ENCODE measurements around the gene PRRT2.
"Not testable (repeated sequence)": the region's sequence is repeated elsewhere in the genome, so short reads cannot be mapped to it uniquely, and the experiment has no call there.

Gene PRRT2

DNA sequence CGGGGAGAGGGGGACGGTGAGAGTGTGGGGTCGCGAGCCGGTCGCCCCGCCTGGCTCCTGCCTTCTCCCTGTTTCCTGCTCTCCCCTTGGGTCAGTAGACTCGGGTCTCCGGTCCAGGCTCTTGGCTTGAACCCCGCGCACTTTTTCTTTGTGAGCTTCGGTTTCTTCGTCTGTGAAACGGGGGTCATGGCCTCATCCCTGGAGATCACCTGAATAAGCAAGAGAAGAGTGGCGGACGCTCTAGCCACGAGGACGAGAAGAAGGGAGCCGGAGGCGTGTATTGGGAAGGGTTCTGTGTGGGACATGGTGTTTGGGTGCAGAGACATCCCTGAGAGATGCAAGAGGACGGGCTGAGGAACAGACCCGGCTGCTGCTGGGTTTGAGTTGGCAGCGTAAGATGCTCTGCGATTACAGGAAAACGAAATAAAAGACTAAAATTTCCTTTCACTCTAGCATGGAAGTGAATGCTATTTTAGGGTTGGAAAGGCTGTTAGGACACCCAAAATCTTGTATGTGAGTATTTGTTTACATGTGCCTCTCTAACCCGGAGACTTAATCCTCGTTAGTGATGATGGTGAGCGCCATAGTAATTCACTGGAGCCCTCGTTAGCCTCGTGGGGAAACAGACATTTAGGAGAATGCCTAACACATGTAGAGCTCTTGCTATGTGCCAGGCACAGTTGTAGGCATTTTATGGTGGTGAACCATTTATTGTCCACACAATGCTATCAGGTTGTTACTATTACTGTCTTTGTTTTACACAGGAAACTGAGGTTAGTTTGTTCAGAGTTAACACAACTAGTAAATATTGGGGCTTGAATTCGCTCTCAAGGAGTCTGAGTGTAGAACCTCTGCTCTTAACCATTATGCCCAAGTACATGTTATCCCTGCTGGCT is 20.8 kb upstream of the PRRT2 start:
- no peak for DNase-seq (ENCODE audit: low read depth in 2 of 2)

DNA sequence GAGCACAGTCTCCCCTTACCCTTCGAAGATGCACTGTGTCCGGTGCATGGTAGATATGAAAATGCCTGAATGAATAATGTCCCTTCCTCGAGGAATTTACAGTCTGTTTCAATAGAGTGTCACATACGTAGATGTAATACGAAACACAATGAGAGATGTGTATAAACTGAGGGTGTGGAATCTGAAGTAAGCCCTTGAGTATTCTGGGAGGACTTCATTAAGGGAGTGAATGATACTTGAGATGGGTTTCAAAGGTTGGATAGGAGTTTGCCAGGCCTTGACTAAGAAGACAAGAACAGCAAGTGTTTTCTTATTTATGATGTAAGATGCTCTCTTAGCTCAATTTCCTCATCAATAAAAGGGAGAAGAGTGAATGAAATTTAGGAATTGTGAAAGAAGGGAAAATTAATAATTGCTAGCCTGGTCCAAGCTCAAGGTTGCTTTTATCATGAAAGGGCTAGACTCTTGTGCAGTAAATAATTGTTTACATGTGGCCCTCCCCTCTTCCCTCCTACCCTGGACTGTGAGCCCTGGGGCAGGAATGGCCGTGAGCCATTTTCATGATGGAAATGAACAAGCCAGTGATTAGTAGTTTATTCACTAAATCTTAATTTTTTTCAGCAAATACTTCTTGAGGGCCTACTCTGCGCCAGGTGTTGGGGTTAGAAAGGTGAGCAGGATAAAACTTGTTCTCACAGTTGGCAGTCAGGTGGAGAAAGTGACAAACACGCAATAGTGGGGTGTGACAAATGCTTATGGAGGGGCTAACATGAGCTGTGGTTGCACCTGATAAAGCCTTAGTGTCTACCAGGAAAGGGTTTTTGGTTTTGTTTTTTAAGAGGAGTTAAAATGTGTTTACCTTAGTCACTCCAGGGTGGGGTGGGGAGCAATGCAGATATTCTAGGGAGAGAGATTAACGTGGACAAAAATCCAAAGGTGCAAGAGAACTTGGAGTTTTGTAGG is 19.9 kb upstream of the PRRT2 start:
- no peak for DNase-seq (ENCODE audit: low read depth in 2 of 2)

- not testable (repeated sequence) for DNase-seq (ENCODE audit: low read depth in 2 of 2)
These were observed 18.8 kb upstream of the PRRT2 start for GRCh38 chr16:29793153-29793552.

- no peak for DNase-seq (ENCODE audit: low read depth in 2 of 2)
These were observed 17.7 kb upstream of the PRRT2 start for GRCh38 chr16:29794231-29794710.

DNA sequence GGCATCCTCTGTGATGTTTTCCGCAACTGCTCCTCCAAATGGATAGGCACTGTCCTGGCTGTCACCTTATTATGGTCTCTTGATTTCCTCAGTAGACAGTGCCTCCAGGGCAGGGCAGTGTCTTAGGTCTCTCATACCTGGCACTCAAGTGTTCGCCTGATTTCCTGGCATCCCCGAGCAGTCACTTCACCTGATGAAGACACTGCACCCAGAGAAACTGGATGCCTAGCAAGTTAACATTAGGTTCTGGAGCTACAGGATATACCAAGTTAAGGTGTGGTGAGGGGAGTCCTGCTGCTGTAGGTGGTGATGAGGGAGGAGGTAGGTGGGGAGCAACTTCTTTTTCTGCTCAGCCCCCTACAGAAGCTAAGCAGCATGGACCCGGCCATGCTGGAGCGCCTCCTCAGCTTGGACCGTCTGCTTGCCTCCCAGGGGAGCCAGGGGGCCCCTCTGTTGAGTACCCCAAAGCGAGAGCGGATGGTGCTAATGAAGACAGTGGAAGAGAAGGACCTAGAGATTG is 9.5 kb upstream of the PRRT2 start:
- no peak for DNase-seq (ENCODE audit: low read depth in 2 of 2)

DNA sequence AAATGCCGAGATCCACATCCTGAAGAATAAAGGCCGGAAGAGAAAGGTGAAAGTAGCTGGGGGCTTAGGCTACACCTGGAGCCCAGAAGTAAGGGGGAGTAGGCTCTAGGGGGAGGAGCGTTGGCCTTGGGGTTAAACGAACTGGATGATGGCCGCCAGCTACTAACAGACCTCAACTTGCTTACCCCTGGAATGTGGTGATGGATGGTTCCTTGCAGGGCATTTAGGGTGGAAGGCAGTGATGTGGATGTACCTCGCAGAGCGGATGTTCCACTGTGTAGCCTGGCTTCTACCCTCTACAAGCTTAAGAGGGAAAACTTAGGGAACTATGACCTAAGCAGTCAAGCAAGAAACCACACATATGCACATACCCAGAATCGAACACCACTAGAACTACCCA is 8.0 kb upstream of the PRRT2 start:
- no peak for DNase-seq (ENCODE audit: low read depth in 2 of 2)

DNA sequence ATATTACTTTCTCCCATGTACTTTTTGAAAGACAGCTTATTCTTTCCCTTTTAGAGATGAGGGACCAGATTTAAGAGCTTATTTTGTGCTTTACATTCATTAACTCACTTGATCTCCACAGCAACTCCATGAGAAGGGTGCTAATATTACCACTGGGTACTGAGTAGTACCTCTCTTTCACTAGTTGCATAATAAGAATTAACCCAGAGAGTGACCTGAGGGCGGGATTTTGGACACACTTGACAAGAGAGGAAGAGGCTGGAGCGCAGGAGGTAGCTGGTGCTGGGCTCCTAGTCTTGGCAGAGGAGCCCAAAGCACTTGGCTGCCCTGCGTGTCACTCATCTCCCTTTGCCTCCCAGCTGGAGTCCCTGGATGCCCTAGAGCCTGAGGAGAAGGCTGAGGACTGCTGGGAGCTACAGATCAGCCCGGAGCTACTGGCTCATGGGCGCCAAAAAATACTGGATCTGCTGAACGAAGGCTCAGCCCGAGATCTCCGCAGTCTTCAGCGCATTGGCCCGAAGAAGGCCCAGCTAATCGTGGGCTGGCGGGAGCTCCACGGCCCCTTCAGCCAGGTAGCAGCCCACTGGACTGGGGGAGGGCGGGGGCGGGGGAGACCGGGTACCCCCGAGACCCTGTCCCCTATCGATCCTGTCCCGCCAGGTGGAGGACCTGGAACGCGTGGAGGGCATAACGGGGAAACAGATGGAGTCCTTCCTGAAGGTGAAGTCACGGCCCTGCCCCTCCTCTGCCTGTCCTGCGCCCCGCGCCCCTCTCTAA is 7.3 kb upstream of the PRRT2 start:
- no peak for DNase-seq (ENCODE audit: low read depth in 2 of 2)

DNA sequence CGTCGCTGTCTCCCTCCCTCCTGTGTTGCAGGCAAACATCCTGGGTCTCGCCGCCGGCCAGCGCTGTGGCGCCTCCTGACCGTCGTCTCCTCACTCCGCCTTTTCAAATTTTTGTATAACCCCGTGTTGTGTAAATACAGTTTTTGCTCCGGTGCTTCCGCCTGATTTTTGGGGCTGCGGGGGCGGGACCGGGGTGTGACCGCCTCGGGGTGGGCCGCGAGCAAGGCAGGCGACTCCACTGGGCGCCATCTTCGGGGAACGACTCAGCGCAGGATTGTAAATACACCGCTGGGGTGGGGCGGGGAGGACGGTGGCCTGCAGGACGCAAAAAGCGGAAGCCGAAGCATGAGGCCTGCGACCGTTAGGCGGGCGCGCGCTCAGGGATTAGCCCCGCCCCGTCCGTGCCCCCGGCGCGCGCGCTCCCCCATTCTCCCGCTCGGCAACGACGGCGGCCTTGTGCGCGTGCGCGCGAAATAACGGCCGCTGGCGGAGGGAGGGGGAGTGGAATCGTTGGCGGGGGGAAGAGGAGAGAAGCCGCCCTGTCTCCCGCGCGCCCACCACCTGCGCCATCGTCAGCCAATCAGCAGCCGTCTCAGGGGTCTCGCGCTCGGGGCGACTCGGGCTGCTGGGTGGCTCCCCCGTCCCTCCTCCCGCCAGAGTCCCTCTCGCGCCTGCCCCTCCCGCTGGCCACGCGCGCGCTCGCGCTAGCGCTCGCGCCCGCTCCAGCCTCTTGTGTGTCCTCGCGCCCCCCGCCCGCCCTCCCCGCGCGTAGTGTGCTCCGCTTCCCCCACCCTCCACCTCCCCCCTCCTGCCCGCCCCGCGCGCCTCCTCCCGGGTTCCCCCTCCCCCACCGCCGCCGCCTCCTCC is 6.5 kb upstream of the PRRT2 start:
- DNase-seq (ENCODE audit: low read depth in 2 of 2), result peak; percentile 93 to 97

- DNase-seq (ENCODE audit: low read depth in 2 of 2), result peak in 1 of 2 donors; percentile 50
These were observed 5.9 kb upstream of the PRRT2 start, which contains the start of gene MAZ for GRCh38 chr16:29806099-29806579. MAZ (plus strand) TSS chr16:29806529; CDS start chr16:29806702, 173 bp downstream.

DNA sequence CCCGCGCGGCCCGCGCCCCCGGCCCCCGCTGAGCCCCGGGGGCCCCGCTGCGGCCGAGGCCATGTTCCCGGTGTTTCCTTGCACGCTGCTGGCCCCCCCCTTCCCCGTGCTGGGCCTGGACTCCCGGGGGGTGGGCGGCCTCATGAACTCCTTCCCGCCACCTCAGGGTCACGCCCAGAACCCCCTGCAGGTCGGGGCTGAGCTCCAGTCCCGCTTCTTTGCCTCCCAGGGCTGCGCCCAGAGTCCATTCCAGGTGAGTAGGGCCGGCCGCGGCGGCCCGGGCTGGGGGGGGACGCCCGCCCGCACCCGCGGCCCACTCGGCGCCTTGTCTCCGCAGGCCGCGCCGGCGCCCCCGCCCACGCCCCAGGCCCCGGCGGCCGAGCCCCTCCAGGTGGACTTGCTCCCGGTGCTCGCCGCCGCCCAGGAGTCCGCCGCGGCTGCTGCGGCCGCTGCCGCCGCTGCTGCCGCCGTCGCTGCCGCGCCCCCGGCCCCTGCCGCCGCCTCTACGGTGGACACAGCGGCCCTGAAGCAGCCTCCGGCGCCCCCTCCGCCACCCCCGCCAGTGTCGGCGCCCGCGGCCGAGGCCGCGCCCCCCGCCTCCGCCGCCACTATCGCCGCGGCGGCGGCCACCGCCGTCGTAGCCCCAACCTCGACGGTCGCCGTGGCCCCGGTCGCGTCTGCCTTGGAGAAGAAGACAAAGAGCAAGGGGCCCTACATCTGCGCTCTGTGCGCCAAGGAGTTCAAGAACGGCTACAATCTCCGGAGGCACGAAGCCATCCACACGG is 5.2 kb upstream of the PRRT2 start:
- no peak for DNase-seq (ENCODE audit: low read depth in 2 of 2)

DNA sequence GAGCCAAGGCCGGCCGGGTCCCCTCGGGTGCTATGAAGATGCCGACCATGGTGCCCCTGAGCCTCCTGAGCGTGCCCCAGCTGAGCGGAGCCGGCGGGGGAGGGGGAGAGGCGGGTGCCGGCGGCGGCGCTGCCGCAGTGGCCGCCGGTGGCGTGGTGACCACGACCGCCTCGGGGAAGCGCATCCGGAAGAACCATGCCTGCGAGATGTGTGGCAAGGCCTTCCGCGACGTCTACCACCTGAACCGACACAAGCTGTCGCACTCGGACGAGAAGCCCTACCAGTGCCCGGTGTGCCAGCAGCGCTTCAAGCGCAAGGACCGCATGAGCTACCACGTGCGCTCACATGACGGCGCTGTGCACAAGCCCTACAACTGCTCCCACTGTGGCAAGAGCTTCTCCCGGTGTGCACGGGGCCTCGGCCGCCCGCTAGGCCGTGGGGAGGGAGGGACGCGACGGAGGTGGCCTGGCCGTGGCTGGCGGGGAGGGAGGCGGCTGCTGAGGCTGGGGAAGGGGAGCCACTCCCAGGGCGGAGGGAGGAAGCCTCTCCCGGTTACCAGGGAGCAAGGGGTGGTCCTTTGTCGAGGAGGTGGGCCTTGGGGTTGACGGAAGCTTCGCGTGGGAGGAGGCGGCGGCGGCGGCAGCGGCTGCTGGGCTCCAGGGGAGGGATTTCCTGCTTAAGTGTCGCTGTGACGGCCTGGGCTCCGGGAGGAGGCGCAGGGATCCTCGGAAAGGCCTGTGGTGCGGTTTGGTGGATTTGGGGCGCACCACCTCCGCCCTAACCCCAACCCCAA is 4.4 kb upstream of the PRRT2 start:
- peak; percentile 77 to 81 for DNase-seq (ENCODE audit: low read depth in 2 of 2)

DNA sequence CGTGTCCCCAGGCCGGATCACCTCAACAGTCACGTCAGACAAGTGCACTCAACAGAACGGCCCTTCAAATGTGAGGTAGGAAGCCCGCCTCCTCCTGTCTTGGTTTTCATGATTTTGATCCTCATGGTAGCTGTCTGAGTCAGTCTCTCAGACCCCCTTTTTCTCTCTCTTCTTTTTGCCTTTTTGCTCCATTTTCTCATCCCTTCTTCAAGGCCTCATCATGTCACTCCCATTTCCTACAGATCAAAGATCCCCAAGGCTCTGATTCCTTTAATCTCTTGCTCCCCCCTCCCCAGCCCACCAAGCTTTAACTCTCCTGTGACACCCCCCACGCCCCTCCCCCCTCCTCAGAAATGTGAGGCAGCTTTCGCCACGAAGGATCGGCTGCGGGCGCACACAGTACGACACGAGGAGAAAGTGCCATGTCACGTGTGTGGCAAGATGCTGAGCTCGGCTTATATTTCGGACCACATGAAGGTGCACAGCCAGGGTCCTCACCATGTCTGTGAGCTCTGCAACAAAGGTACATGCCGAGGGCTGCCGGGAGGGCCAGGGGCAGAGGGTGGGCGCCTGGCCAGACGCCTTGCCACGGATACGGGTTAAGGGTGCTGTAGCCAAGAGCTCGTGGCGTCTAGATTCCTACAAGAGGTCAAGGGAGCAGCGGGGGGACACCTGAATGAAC is 3.6 kb upstream of the PRRT2 start:
- no peak for DNase-seq (ENCODE audit: low read depth in 2 of 2)

GRCh38 chr16:29809031-29809747 is 2.8 kb upstream of the PRRT2 start:
- DNase-seq (ENCODE audit: low read depth in 2 of 2), result no peak

DNA sequence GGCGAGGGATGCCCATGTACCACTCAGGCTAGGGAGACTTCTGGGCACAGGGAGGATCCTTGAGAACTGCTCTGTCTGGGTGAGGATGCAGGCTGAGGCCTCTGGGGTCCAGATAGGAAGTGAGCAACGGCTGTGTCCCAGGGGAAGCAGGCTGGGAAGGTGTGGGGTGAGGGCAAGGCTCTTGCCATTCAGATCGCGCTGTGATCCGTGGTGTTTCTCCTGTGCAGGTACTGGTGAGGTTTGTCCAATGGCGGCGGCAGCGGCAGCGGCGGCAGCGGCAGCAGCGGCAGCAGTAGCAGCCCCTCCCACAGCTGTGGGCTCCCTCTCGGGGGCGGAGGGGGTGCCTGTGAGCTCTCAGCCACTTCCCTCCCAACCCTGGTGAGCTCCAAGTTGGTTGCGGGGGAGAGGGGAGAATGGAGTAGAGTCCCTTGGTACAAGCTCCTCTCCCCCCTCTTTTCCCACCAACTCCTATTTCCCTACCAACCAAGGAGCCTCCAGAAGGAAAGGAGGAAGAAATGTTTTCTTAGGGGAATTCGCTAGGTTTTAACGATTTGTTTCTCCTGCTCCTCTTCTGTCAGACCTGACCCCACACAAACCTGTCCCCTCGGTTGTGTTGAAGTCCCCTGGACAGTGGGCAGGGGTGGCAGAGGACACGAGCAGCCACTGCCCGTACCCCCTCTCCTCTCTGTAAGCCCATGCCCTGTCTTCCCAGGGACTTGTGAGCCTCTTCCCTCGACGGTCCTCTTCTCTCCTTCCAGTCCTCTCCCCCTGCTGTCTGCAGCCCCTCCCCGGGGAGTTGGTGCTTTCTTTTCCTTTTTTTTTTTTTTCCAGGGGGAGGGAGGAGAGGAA is 1.9 kb upstream of the PRRT2 start:
- no peak for DNase-seq (ENCODE audit: low read depth in 2 of 2)

- DNase-seq (ENCODE audit: low read depth in 2 of 2), result no peak
These were observed 1.3 kb upstream of the PRRT2 start for GRCh38 chr16:29810699-29811169.
